ELR (cell line): ENCODE results near the gene EPO.
A peak's percentile ranks its signal among the peaks of the same experiment; 100 is the strongest.
"Not testable (repeated sequence)": the region's sequence is repeated elsewhere in the genome, so short reads cannot be mapped to it uniquely, and the experiment has no call there.

Experiments
- DNase-seq: peaks from one replicate; pipeline ENCODE4 v3.0.0-alpha.2; 2015; ENCODE audit warnings: low read depth

EPO gene

GRCh38 chr7:100705753-100706671, 14.3 kb upstream of the EPO start, which contains the start of gene POP7:
POP7 (plus strand) TSS chr7:100706121; CDS start chr7:100706831, 710 bp downstream.
- peak; percentile 98 for DNase-seq

GRCh38 chr7:100706672-100707311, 13.5 kb upstream of the EPO start:
- DNase-seq, result no peak

GRCh38 chr7:100708395-100708794, 11.9 kb upstream of the EPO start:
- no peak for DNase-seq

GRCh38 chr7:100710452-100710851, 9.8 kb upstream of the EPO start:
- no peak for DNase-seq

GRCh38 chr7:100711369-100711768, 8.9 kb upstream of the EPO start:
- DNase-seq, result no peak

- DNase-seq, result no peak
Measured at GRCh38 chr7:100714725-100715124, 5.5 kb upstream of the EPO start.

GRCh38 chr7:100717073-100717472, 3.2 kb upstream of the EPO start:
- not testable (repeated sequence) for DNase-seq

GRCh38 chr7:100719523-100720278, 567 bp upstream of the EPO start:
- DNase-seq, result peak; percentile 39

- no peak for DNase-seq
Measured at GRCh38 chr7:100720671-100721504, 620 bp downstream of the EPO start.

GRCh38 chr7:100721505-100721812, 1.2 kb downstream of the EPO start:
- DNase-seq, result no peak

GRCh38 chr7:100722480-100723212, 2.4 kb downstream of the EPO start:
- DNase-seq, result no peak

GRCh38 chr7:100723732-100724275, 3.5 kb downstream of the EPO start:
- no peak for DNase-seq

- DNase-seq, result not testable (repeated sequence)
Measured at GRCh38 chr7:100724364-100724763, 4.1 kb downstream of the EPO start.

- DNase-seq, result peak; percentile 36
Measured at GRCh38 chr7:100726996-100727761, 6.9 kb downstream of the EPO start.

GRCh38 chr7:100728196-100728595, 7.9 kb downstream of the EPO start:
- no peak for DNase-seq

- DNase-seq, result no peak
Measured at GRCh38 chr7:100730136-100730800, 10.0 kb downstream of the EPO start.

- DNase-seq, result no peak
Measured at GRCh38 chr7:100731937-100732636, 11.8 kb downstream of the EPO start.

GRCh38 chr7:100735730-100736129, 15.5 kb downstream of the EPO start:
- no peak for DNase-seq

GRCh38 chr7:100736671-100737070, 16.4 kb downstream of the EPO start:
- no peak for DNase-seq
